ENCODE results near the gene RBBP4.
A peak's percentile ranks its signal among the peaks of the same experiment; 100 is the strongest.

RBBP4 gene

GRCh38 chr1:32718527-32718926, 67.5 kb downstream of the RBBP4 start:
- no peak for DNase-seq (ENCODE audit: low read depth in 2 of 3, low spot score in 1 of 3)

GRCh38 chr1:32719681-32720275, 68.8 kb downstream of the RBBP4 start:
- DNase-seq (ENCODE audit: low read depth in 2 of 3, low spot score in 1 of 3) = no peak

GRCh38 chr1:32724678-32725614, 73.9 kb downstream of the RBBP4 start:
- DNase-seq (ENCODE audit: low read depth in 2 of 3, low spot score in 1 of 3) = peak in 1 of 3 donors; percentile 5

- DNase-seq (ENCODE audit: low read depth in 2 of 3, low spot score in 1 of 3) = no peak
Measured at GRCh38 chr1:32725615-32725982, 74.6 kb downstream of the RBBP4 start.

GRCh38 chr1:32727876-32728275, 76.9 kb downstream of the RBBP4 start:
- no peak for DNase-seq (ENCODE audit: low read depth in 2 of 3, low spot score in 1 of 3)

GRCh38 chr1:32728413-32729077, 77.5 kb downstream of the RBBP4 start:
- DNase-seq (ENCODE audit: low read depth in 2 of 3, low spot score in 1 of 3) = no peak

GRCh38 chr1:32729254-32730046, 78.4 kb downstream of the RBBP4 start:
- no peak for DNase-seq (ENCODE audit: low read depth in 2 of 3, low spot score in 1 of 3)

- DNase-seq (ENCODE audit: low read depth in 2 of 3, low spot score in 1 of 3) = no peak
Measured at GRCh38 chr1:32733582-32734321, 82.7 kb downstream of the RBBP4 start.

Measured in stimulated activated CD4-positive, alpha-beta T cell treated with anti-CD3 and anti-CD28 coated beads, Interleukin-12 subunit alpha, Interleukin-12 subunit beta, amount 100 ng/mL, for 48 hours (primary cell).